GDM1 (cell line): ENCODE results near the gene NTMT1.

Experiments
- DNase-seq: peaks from one replicate; lab custom pipeline; 2025; lab: John Stamatoyannopoulos, UW

The NTMT1 gene

GRCh38 chr9:129637102-129637501 lies 11.1 kb downstream of the NTMT1 start:
- no peak for DNase-seq

GRCh38 chr9:129637673-129638439 lies 11.9 kb downstream of the NTMT1 start:
- DNase-seq = no peak

- no peak for DNase-seq
Measured at GRCh38 chr9:129639034-129639630, 13.2 kb downstream of the NTMT1 start.

- no peak for DNase-seq
Measured at GRCh38 chr9:129639756-129640085, 13.8 kb downstream of the NTMT1 start.

- DNase-seq = no peak
Measured at GRCh38 chr9:129640086-129640870, 14.3 kb downstream of the NTMT1 start.

GRCh38 chr9:129640871-129641749 lies 15.1 kb downstream of the NTMT1 start:
- no peak for DNase-seq

GRCh38 chr9:129641750-129642585 lies 16.0 kb downstream of the NTMT1 start, which contains the start of gene ASB6:
ASB6 (minus strand) TSS chr9:129642151; CDS start chr9:129641999, 152 bp downstream.
- DNase-seq = peak; percentile 94

GRCh38 chr9:129643706-129644105 lies 17.7 kb downstream of the NTMT1 start:
- DNase-seq = no peak

- DNase-seq = no peak
Measured at GRCh38 chr9:129644365-129644764, 18.4 kb downstream of the NTMT1 start.

- no peak for DNase-seq
Measured at GRCh38 chr9:129644902-129645301, 18.9 kb downstream of the NTMT1 start.

- DNase-seq = no peak
Measured at GRCh38 chr9:129646252-129646651, 20.3 kb downstream of the NTMT1 start.

GRCh38 chr9:129646654-129647053 lies 20.7 kb downstream of the NTMT1 start:
- DNase-seq = no peak

- DNase-seq = no peak
Measured at GRCh38 chr9:129647635-129648034, 21.7 kb downstream of the NTMT1 start.

GRCh38 chr9:129648092-129648763 lies 22.3 kb downstream of the NTMT1 start:
- no peak for DNase-seq

- no peak for DNase-seq
Measured at GRCh38 chr9:129648764-129649115, 22.8 kb downstream of the NTMT1 start.

GRCh38 chr9:129649726-129650679 lies 24.0 kb downstream of the NTMT1 start:
- no peak for DNase-seq

- DNase-seq = no peak
Measured at GRCh38 chr9:129650680-129651235, 24.8 kb downstream of the NTMT1 start.

GRCh38 chr9:129653823-129654553 lies 28.0 kb downstream of the NTMT1 start:
- no peak for DNase-seq
